ENCODE measurements around the gene ZNF263. TPM values are rescaled to one million over a fixed set of nuclear protein-coding genes. Genes with fewer than 3 reads are reported as not detected.

The ZNF263 gene
- total and polyA plus RNA-seq, 10 of the 15 experiments (the other 5 are each of a cell fraction or from before 2014, with no cell fraction given): 4.7 to 45.6 (median 24.5) TPM

GRCh38 chr16:3234857-3235561, 48.3 kb upstream of the ZNF263 start, which contains the start of gene ZNF200:
ZNF200 (minus strand) TSS chr16:3235158; CDS start chr16:3233755, 1,403 bp downstream.
- peak within 1 kb of the TSS; percentile 80 for H3K4me2 ChIP-seq (ENCODE audit: control insufficient read depth, insufficient read depth)
- peaks cover 10% of the 10 kb centered on the region for H3K79me2 ChIP-seq (ENCODE audit: control insufficient read depth, insufficient read depth, low read length)
- peak; percentile 78 for DNase-seq (ENCODE audit: low read depth, low spot score)
- intact Hi-C loops (cut with micrococcal nuclease; ENCODE audit: unreplicated experiment): no loop called here
- peak; percentile 98 for ATAC-seq
- under 1% methylated on average over 46 of the region's 59 CpGs for WGBS (ENCODE audit: insufficient coverage, insufficient replicate concordance, low lambda C conversion rate, missing lambda C conversion rate)
- SMC1A ChIA-PET (ENCODE audit: uncharacterized antibody, unreplicated experiment): interaction anchor here (0.8 to 1.6 kb wide), 2 partner anchors 31 to 48 kb away, joined by 3 to 5 read pairs; partner anchors contain the start of gene ZNF263
- H3K36me3 ChIP-seq (ENCODE audit: control insufficient read depth in 2 of 2, insufficient read depth in 2 of 2, low read length in 1 of 2): peaks cover 0 to 7% of the 10 kb centered on the region in 2 experiments; a peak in 2 of 4 replicates
- H3K9ac ChIP-seq (ENCODE audit: control insufficient read depth, insufficient read depth, low read length): peak within 1 kb of the TSS; percentile 79
- RAD21 ChIA-PET (ENCODE audit: unreplicated experiment): interaction anchor here (0.5 kb wide), 1 partner anchor 265 kb away, joined by 3 read pairs; no protein-coding TSS in a partner anchor
- H3K27me3 ChIP-seq (replicated peaks in 1 of 2; ENCODE audit: control insufficient read depth in 2 of 2, insufficient read depth in 2 of 2, low read length in 1 of 2): no peaks in the 10 kb centered on the region
- peak within 1 kb of the TSS; percentile 100 for H2AFZ ChIP-seq (ENCODE audit: control insufficient read depth, low read depth, low read length)
- H4K20me1 ChIP-seq (ENCODE audit: control insufficient read depth, insufficient read depth): no peaks in the 10 kb centered on the region
- FAIRE-seq: peak; percentile 92
- peak within 1 kb of the TSS; percentile 96 for H3K27ac ChIP-seq (ENCODE audit: control insufficient read depth, insufficient read depth)
- CTCF ChIA-PET: interaction anchor here (0.8 to 1.1 kb wide), 2 partner anchors 106 to 222 kb away, joined by 3 to 5 read pairs; no protein-coding TSS in a partner anchor
- peak within 1 kb of the TSS; percentile 93 for H3K4me3 ChIP-seq
- BruUV-seq (replicated peaks): no TSS peak
- POLR2A ChIA-PET: interaction anchor here (0.9 to 1.1 kb wide), 3 partner anchors 32 to 71 kb away, joined by 3 to 8 read pairs (median 3); partner anchors contain the start of gene ZNF263
- H3K4me1 ChIP-seq (ENCODE audit: control insufficient read depth, insufficient read depth, low read length): no peaks in the 10 kb centered on the region
- in situ Hi-C loops (cut with MboI): no loop called here
- peaks cover 9% of the 10 kb centered on the region; the same call in 2 of the 3 replicates for H3K9me3 ChIP-seq (replicated peaks; ENCODE audit: control insufficient read depth, insufficient read depth, low read length)
- TF ChIP-seq LARP7 (IDR thresholded peaks at IDR 0.05) (0 out of 2 replicates have a peak, but pooled peaks have one; percentile 47), KAT2A (conservative IDR thresholded peaks at IDR 0.05; ENCODE audit: control insufficient read depth, low read depth, low read length) (no peak), KLF5 (IDR thresholded peaks at IDR 0.05; ENCODE audit: partially characterized antibody) (peak; percentile 47), ZZZ3 (IDR thresholded peaks at IDR 0.05; ENCODE audit: control insufficient read depth, insufficient read length, low read depth) (no peak), SREBF2 (IDR thresholded peaks at IDR 0.05; ENCODE audit: low read length) (0 out of 2 replicates have a peak, but pooled peaks have one; percentile 15), YBX1 (IDR thresholded peaks at IDR 0.05) (no peak), EZH2 (IDR thresholded peaks at IDR 0.05; ENCODE audit: borderline replicate concordance, control insufficient read depth, low read depth, low read length) (no peak), CBX3 (IDR thresholded peaks at IDR 0.05; ENCODE audit: borderline replicate concordance, low read depth) (no peak), NFXL1 (IDR thresholded peaks at IDR 0.05; ENCODE audit: borderline replicate concordance) (no peak), SMC3 (IDR thresholded peaks at IDR 0.05; ENCODE audit: borderline replicate concordance, low read length) (no peak; the same call in 1 of the 2 replicates), MTA2 (IDR thresholded peaks at IDR 0.05; ENCODE audit: low read depth) (0 out of 2 replicates have a peak, but pooled peaks have one; percentile 28), POLR2AphosphoS5 (IDR thresholded peaks at IDR 0.05; ENCODE audit: low read length) (peak; percentile 93), SUPT20H (IDR thresholded peaks at IDR 0.05; ENCODE audit: borderline replicate concordance, control insufficient read depth, low read depth, low read length) (no peak), SRF (IDR thresholded peaks at IDR 0.05; ENCODE audit: low read depth in 2 of 2, low read length in 2 of 2) (0 out of 4 replicates have a peak, but pooled peaks of 1 of the 2 experiments have one; percentile 41), SP1 (IDR thresholded peaks at IDR 0.05; ENCODE audit: low read depth, low read length) (peak; percentile 42), BACH1 (IDR thresholded peaks at IDR 0.05; ENCODE audit: borderline replicate concordance) (peak; percentile 49; the same call in 1 of the 2 replicates), SIN3A (IDR thresholded peaks at IDR 0.05; ENCODE audit: low read depth, low read length) (peak; percentile 87), RAD51 (IDR thresholded peaks at IDR 0.05) (no peak), USF2 (IDR thresholded peaks at IDR 0.05; ENCODE audit: borderline replicate concordance, low read depth, low read length) (no peak), PML (IDR thresholded peaks at IDR 0.05; ENCODE audit: low read length) (0 out of 2 replicates have a peak, but pooled peaks have one; percentile 58)
- TF ChIP-seq, protein P1, sequence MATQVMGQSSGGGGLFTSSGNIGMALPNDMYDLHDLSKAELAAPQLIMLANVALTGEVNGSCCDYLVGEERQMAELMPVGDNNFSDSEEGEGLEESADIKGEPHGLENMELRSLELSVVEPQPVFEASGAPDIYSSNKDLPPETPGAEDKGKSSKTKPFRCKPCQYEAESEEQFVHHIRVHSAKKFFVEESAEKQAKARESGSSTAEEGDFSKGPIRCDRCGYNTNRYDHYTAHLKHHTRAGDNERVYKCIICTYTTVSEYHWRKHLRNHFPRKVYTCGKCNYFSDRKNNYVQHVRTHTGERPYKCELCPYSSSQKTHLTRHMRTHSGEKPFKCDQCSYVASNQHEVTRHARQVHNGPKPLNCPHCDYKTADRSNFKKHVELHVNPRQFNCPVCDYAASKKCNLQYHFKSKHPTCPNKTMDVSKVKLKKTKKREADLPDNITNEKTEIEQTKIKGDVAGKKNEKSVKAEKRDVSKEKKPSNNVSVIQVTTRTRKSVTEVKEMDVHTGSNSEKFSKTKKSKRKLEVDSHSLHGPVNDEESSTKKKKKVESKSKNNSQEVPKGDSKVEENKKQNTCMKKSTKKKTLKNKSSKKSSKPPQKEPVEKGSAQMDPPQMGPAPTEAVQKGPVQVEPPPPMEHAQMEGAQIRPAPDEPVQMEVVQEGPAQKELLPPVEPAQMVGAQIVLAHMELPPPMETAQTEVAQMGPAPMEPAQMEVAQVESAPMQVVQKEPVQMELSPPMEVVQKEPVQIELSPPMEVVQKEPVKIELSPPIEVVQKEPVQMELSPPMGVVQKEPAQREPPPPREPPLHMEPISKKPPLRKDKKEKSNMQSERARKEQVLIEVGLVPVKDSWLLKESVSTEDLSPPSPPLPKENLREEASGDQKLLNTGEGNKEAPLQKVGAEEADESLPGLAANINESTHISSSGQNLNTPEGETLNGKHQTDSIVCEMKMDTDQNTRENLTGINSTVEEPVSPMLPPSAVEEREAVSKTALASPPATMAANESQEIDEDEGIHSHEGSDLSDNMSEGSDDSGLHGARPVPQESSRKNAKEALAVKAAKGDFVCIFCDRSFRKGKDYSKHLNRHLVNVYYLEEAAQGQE (IDR thresholded peaks at IDR 0.05; ENCODE audit: low read depth, low read length): no peak
